Measurements from ENCODE around the gene ARL8A. TPM values are rescaled to one million over a fixed set of nuclear protein-coding genes. Genes with fewer than 3 reads are reported as not detected.

ARL8A gene
- total and polyA plus RNA-seq, 4 donors = 8.4 to 25.7 (median 20.2) TPM

DNA sequence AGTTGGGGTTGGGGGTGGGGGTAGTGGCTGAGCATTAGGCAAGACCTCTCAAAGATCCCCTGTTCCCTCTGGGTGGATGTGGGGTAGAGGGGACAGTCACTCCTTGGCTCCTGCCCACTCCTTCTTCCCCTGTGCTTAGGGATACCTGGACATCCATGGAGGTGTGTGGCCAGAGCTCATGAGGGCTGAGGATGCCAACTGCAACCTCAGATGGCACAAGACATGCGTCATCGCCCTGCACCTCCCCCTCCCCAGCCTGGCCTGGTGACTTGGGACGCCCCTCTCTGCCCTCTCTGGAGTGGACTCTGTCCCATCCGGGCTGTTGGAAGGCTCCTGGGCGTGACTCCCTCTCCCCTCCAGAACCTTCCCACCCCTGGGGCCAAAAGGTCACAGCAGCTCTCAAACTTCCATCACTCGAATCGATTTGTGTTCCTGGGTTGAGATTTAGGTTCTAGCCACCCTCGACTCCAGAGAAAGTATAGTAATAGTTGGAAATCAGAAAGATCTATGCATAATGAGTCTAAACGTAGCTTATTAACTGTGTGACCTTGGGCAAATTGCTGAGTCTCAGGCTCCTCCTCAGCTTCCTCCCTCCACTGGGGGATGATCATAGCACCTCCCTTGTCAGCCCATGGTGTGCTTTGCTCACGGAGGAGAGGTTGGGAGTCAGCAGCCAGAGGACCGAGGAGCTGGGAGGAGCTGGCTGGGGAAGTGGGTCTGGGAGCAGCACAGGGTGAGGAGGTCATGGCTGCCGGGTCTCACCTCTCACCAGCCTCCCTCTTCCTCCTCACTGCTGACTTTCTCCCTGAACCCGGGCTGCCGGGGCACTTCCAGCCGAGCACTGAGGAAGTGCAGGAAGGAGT is 18.1 kb upstream of the ARL8A start:
- H3K4me3 ChIP-seq (ENCODE audit: low read depth in 1 of 3, low read length in 3 of 3) = no peak overlapping the region
- WGBS = 44% methylated on average over 15 of the region's 15 CpGs
- H3K27me3 ChIP-seq (ENCODE audit: control insufficient read depth in 4 of 4, insufficient read depth in 4 of 4, low read length in 3 of 4) = no peaks in the 10 kb centered on the region
- TF ChIP-seq, protein P1, sequence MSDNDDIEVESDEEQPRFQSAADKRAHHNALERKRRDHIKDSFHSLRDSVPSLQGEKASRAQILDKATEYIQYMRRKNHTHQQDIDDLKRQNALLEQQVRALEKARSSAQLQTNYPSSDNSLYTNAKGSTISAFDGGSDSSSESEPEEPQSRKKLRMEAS (IDR thresholded peaks at IDR 0.05) = no peak
- TF ChIP-seq JUND (IDR thresholded peaks at IDR 0.05) = no peak
- TF ChIP-seq, protein P2, sequence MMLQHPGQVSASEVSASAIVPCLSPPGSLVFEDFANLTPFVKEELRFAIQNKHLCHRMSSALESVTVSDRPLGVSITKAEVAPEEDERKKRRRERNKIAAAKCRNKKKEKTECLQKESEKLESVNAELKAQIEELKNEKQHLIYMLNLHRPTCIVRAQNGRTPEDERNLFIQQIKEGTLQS (IDR thresholded peaks at IDR 0.05) = no peak
- TF ChIP-seq SP1 (IDR thresholded peaks at IDR 0.05) = no peak
- TF ChIP-seq HNF4A (conservative IDR thresholded peaks at IDR 0.05) = no peak
- TF ChIP-seq, protein P3, sequence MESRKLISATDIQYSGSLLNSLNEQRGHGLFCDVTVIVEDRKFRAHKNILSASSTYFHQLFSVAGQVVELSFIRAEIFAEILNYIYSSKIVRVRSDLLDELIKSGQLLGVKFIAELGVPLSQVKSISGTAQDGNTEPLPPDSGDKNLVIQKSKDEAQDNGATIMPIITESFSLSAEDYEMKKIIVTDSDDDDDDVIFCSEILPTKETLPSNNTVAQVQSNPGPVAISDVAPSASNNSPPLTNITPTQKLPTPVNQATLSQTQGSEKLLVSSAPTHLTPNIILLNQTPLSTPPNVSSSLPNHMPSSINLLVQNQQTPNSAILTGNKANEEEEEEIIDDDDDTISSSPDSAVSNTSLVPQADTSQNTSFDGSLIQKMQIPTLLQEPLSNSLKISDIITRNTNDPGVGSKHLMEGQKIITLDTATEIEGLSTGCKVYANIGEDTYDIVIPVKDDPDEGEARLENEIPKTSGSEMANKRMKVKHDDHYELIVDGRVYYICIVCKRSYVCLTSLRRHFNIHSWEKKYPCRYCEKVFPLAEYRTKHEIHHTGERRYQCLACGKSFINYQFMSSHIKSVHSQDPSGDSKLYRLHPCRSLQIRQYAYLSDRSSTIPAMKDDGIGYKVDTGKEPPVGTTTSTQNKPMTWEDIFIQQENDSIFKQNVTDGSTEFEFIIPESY (IDR thresholded peaks at IDR 0.05) = no peak
- TF ChIP-seq EGR1 (IDR thresholded peaks at IDR 0.05; ENCODE audit: low read depth in 2 of 2) = no peak
- TF ChIP-seq YY1 (IDR thresholded peaks at IDR 0.05) = no peak
- no peak for TF ChIP-seq NR2F2 (IDR thresholded peaks at IDR 0.05)
- TF ChIP-seq FOXA1 (IDR thresholded peaks at IDR 0.05) = no peak
- no peak for TF ChIP-seq FOXA2 (IDR thresholded peaks at IDR 0.05)
- TF ChIP-seq RXRA (IDR thresholded peaks at IDR 0.05) = no peak
- no peak for TF ChIP-seq TAF1 (conservative IDR thresholded peaks at IDR 0.05)
- TF ChIP-seq HNF4G (IDR thresholded peaks at IDR 0.05) = no peak
- no peaks in the 10 kb centered on the region for H3K9me3 ChIP-seq (ENCODE audit: control insufficient read depth in 4 of 4, low read length in 3 of 4)
- no peak for DNase-seq (ENCODE audit: low spot score)
- no peak overlapping the region for H3K27ac ChIP-seq (ENCODE audit: low read depth in 1 of 2, low read length in 2 of 2)
- no peaks in the 10 kb centered on the region for H3K36me3 ChIP-seq (ENCODE audit: control insufficient read depth in 4 of 4, insufficient read depth in 3 of 4, low read depth in 1 of 4, low read length in 3 of 4)
- peaks cover 0 to 3% (median under 1%) of the 10 kb centered on the region in 4 donors for H3K4me1 ChIP-seq (ENCODE audit: control insufficient read depth in 4 of 4, insufficient read depth in 4 of 4, low read length in 3 of 4)
- no peak overlapping the region for H3K9ac ChIP-seq (ENCODE audit: low read depth in 1 of 2, low read length in 2 of 2)

DNA sequence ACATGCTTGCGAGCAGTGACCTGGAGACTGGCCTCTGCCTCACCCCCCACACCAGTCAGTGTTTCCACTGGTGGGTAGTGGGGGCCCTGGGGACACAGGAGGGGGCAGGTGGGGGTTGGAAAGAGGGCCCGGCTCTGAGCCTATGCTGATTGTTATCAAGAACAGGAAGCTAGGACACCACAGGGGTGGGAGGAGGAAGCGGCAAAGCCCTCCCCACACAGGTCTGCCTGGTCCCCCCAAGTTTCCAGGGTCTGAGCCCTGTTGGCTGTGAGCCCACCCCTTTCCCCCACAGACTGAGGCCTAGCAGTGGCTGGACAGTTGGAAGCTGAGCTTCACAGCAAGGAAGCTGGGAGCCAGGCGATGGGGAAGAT is 17.5 kb upstream of the ARL8A start:
- DNase-seq (ENCODE audit: low spot score) = no peak

More for the DNA sequence above, 17.5 kb upstream of the ARL8A start:
- Histone ChIP-seq H3K9ac (ENCODE audit: low read depth in 1 of 2, low read length in 2 of 2) (no peak overlapping the region), H3K4me1 (ENCODE audit: control insufficient read depth in 4 of 4, insufficient read depth in 4 of 4, low read length in 3 of 4) (peaks cover 0 to 3% (median under 1%) of the 10 kb centered on the region in 4 donors), H3K36me3 (ENCODE audit: control insufficient read depth in 4 of 4, insufficient read depth in 3 of 4, low read depth in 1 of 4, low read length in 3 of 4) (no peaks in the 10 kb centered on the region), H3K4me3 (ENCODE audit: low read depth in 1 of 3, low read length in 3 of 3) (no peak overlapping the region), H3K9me3 (ENCODE audit: control insufficient read depth in 4 of 4, low read length in 3 of 4) (no peaks in the 10 kb centered on the region), H3K27me3 (ENCODE audit: control insufficient read depth in 4 of 4, insufficient read depth in 4 of 4, low read length in 3 of 4) (no peaks in the 10 kb centered on the region), H3K27ac (ENCODE audit: low read depth in 1 of 2, low read length in 2 of 2) (no peak overlapping the region)
- WGBS = 85% methylated on average over 4 of the region's 4 CpGs
- TF ChIP-seq, protein P2 (IDR thresholded peaks at IDR 0.05) = no peak
- TF ChIP-seq, protein P4, sequence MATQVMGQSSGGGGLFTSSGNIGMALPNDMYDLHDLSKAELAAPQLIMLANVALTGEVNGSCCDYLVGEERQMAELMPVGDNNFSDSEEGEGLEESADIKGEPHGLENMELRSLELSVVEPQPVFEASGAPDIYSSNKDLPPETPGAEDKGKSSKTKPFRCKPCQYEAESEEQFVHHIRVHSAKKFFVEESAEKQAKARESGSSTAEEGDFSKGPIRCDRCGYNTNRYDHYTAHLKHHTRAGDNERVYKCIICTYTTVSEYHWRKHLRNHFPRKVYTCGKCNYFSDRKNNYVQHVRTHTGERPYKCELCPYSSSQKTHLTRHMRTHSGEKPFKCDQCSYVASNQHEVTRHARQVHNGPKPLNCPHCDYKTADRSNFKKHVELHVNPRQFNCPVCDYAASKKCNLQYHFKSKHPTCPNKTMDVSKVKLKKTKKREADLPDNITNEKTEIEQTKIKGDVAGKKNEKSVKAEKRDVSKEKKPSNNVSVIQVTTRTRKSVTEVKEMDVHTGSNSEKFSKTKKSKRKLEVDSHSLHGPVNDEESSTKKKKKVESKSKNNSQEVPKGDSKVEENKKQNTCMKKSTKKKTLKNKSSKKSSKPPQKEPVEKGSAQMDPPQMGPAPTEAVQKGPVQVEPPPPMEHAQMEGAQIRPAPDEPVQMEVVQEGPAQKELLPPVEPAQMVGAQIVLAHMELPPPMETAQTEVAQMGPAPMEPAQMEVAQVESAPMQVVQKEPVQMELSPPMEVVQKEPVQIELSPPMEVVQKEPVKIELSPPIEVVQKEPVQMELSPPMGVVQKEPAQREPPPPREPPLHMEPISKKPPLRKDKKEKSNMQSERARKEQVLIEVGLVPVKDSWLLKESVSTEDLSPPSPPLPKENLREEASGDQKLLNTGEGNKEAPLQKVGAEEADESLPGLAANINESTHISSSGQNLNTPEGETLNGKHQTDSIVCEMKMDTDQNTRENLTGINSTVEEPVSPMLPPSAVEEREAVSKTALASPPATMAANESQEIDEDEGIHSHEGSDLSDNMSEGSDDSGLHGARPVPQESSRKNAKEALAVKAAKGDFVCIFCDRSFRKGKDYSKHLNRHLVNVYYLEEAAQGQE (IDR thresholded peaks at IDR 0.05) = no peak
- no peak for TF ChIP-seq EGR1 (IDR thresholded peaks at IDR 0.05; ENCODE audit: low read depth in 2 of 2)
- no peak for TF ChIP-seq RXRA (IDR thresholded peaks at IDR 0.05)
- no peak for TF ChIP-seq HNF4G (IDR thresholded peaks at IDR 0.05)
- TF ChIP-seq SP1 (IDR thresholded peaks at IDR 0.05) = no peak
- no peak for TF ChIP-seq JUND (IDR thresholded peaks at IDR 0.05)
- TF ChIP-seq, protein P3 (IDR thresholded peaks at IDR 0.05) = no peak
- TF ChIP-seq YY1 (IDR thresholded peaks at IDR 0.05) = no peak
- no peak for TF ChIP-seq GABPA (IDR thresholded peaks at IDR 0.05 in 1 of 2, conservative IDR thresholded peaks at IDR 0.05 in 1 of 2)
- TF ChIP-seq, protein P5, sequence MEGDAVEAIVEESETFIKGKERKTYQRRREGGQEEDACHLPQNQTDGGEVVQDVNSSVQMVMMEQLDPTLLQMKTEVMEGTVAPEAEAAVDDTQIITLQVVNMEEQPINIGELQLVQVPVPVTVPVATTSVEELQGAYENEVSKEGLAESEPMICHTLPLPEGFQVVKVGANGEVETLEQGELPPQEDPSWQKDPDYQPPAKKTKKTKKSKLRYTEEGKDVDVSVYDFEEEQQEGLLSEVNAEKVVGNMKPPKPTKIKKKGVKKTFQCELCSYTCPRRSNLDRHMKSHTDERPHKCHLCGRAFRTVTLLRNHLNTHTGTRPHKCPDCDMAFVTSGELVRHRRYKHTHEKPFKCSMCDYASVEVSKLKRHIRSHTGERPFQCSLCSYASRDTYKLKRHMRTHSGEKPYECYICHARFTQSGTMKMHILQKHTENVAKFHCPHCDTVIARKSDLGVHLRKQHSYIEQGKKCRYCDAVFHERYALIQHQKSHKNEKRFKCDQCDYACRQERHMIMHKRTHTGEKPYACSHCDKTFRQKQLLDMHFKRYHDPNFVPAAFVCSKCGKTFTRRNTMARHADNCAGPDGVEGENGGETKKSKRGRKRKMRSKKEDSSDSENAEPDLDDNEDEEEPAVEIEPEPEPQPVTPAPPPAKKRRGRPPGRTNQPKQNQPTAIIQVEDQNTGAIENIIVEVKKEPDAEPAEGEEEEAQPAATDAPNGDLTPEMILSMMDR (IDR thresholded peaks at IDR 0.05; ENCODE audit: low read depth, low read length, missing input control) = no peak
- TF ChIP-seq RAD21 (IDR thresholded peaks at IDR 0.05) = no peak
- TF ChIP-seq HNF4A (conservative IDR thresholded peaks at IDR 0.05) = no peak
- no peak for TF ChIP-seq NR2F2 (IDR thresholded peaks at IDR 0.05)
